Activated naive CD4-positive, alpha-beta T cell treated with anti-CD3 and anti-CD28 coated beads, Interleukin-2, amount 50 U/mL, for 16 hours (primary cell): ENCODE results near the gene ZNF230.

Experiments
- DNase-seq: peaks from one replicate; pipeline ENCODE4 v3.0.0-alpha.2; 2020

The ZNF230 gene

GRCh38 chr19:44050740-44051649 lies 48.2 kb downstream of the ZNF230 start:
- DNase-seq, result peak; percentile 36

- DNase-seq, result peak; percentile 78
Observed at GRCh38 chr19:44051650-44052402, 49.1 kb downstream of the ZNF230 start, which contains the start of gene ZNF223. Gene ZNF223 (plus strand): TSS chr19:44052036. CDS start chr19:44055177, 3,141 bp downstream.

- DNase-seq, result no peak
Observed at GRCh38 chr19:44055870-44056269, 53.1 kb downstream of the ZNF230 start.

- no peak for DNase-seq
Observed at GRCh38 chr19:44059229-44059628, 56.5 kb downstream of the ZNF230 start.

- no peak for DNase-seq
Observed at GRCh38 chr19:44061038-44061437, 58.3 kb downstream of the ZNF230 start.
